H1 (cell line): ENCODE data around the gene BTBD9. TPM values are rescaled to one million over a fixed set of nuclear protein-coding genes. Genes with fewer than 3 reads are reported as not detected.

ENCODE experiments used
- NRF1 ChIP-seq: IDR thresholded peaks from 2 replicates; pipeline ENCODE4 v1.6.1; 2011; ENCODE audit warnings: mild to moderate bottlenecking, low read depth, low read length, improper control_type of control experiment
- POU5F1 ChIP-seq: IDR thresholded peaks from 2 replicates; pipeline ENCODE4 v1.6.1; 2011; ENCODE audit warnings: low read depth, mild to moderate bottlenecking, low read length, moderate library complexity
- polyA plus RNA-seq, 7 experiments: library from polyadenylated mRNA; depleted of rRNA in 3 of 7; stranded (reverse) in 5 of 7; unstranded in 2 of 7; fragments of >200 nt in 5 of 7; fragments of 200-250 nt in 2 of 7; gene quantifications; 1 replicate in 5 of 7; 2 replicates in 1 of 7; 4 replicates in 1 of 7; pipeline versions ENCODE4 v1.2.1 to v1.2.3, GENCODE V29; 2011 to 2013; ENCODE audit warnings: missing spikeins in 2 of 7, mixed read lengths in 2 of 7
- total RNA-seq: library from RNA; stranded (reverse); fragmentation: NEBNext Ultra II Directional; extraction: Animal tissue kit (Norgen Biotek cat#: 25700); gene quantifications from 2 replicates; pipeline ENCODE4 v1.2.1, GENCODE V29; 2021

Gene BTBD9
- total and polyA plus RNA-seq, 2 of the 8 experiments (the other 6 are each of a cell fraction or from before 2014, with no cell fraction given) = 0.92 to 4.1 TPM

DNA sequence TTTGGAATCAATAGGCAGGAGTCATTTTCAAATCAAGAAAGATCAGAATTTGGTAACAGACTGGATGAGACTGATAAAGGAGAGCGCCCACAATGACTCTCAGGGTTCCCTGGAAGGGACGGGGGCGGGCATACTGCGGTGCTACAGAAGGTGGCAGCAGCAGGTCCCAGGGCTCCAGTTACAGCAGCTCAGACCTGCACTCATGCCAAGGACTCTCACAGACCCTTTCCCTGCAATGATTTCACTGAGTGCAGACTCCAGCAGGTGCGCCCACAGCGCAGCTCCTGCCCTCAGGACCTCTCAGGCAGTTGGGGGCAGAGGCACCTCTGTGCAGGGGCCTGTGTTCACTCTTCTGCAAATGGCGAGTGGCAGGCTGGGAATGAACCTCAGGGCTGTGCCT, 460.4 kb downstream of the BTBD9 start (continued):
- no peak for TF ChIP-seq NRF1
- TF ChIP-seq POU5F1 = no peak
